Coronary artery (tissue), 2 donors: ENCODE measurements around the gene ZBED5.

Experiments used
- DNase-seq: peaks from one replicate; pipeline ENCODE4 v3.0.0-alpha.2; 2017; ENCODE audit warnings: low spot score
- H3K27ac ChIP-seq, 2 donors: fragments of 200-600 bp; sonication (generic); one replicate each; pipeline ENCODE4 v1.5.1; 2016 to 2019
- H3K4me3 ChIP-seq: fragments of 200-600 bp; sonication (generic); 2 replicates; pipeline ENCODE4 v1.5.1; 2016; ENCODE audit warnings: mild to moderate bottlenecking, moderate library complexity
- TF ChIP-seq, protein P1 (sequence below): fragments of 200-600 bp; sonication (generic); IDR thresholded peaks from one replicate; pipeline ENCODE4 v1.5.1; 2019; ENCODE audit warnings: antibody characterized with exemption

The ZBED5 gene

DNA sequence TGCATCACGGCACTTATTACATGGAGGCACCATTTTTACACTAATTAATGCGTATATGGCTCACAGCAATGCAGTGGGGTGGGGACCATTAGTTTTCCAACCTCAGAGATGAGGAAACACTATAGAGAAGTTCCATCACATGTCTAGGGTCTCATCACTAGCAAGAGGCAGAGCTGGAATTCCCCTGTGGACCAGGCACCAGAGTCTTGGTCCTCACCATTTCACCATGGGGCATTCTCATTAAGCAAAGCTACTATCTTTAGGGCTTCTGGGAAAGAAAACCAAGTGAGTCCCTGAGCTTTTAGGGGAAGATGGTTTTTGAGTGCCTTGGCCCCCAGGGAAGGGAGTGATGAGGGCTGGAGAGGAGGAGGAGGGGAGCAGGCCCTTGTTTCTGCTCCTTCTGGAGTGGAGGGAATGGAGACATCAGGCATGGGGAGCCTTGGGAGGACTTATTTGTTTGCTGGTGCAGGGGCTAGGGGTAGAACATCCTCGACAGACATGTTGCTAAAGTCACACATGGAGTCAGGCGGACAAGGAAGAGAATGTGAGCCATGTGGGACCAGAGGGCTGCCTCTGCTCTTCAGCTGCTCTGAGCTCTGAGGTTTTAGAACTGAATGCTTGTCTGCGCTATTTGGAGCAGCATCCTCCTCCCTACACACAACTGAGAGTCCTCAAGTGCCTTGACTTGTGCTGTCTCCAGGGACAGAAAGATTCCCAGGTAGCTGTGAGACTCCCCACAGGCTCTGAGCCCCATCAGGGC is 40.3 kb upstream of the ZBED5 start:
- no peak for DNase-seq
- Histone ChIP-seq H3K27ac (peak overlapping the region in 1 of 2 donors; percentile 95), H3K4me3 (no peak overlapping the region)
- TF ChIP-seq, protein P1, sequence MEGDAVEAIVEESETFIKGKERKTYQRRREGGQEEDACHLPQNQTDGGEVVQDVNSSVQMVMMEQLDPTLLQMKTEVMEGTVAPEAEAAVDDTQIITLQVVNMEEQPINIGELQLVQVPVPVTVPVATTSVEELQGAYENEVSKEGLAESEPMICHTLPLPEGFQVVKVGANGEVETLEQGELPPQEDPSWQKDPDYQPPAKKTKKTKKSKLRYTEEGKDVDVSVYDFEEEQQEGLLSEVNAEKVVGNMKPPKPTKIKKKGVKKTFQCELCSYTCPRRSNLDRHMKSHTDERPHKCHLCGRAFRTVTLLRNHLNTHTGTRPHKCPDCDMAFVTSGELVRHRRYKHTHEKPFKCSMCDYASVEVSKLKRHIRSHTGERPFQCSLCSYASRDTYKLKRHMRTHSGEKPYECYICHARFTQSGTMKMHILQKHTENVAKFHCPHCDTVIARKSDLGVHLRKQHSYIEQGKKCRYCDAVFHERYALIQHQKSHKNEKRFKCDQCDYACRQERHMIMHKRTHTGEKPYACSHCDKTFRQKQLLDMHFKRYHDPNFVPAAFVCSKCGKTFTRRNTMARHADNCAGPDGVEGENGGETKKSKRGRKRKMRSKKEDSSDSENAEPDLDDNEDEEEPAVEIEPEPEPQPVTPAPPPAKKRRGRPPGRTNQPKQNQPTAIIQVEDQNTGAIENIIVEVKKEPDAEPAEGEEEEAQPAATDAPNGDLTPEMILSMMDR, result no peak

DNA sequence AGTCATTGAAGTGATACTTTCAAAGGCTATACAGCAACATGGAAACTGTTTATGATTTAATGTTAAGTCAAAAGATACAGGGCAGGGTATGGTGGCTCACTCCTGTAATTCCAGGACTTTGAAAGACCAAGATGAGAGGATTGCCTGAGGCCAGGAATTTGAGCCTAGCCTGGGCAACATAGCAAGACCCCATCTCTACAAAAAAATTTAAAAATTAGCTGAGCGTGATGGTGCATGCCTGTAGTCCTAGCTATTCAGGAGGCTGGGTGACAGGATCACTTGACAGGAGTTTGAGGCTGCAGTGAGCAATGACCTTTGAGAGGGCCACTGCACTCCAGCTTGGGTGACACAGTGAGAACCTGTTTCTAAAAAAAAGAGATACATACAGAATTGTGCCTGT is 39.3 kb upstream of the ZBED5 start:
- DNase-seq, result no peak
- Histone ChIP-seq H3K27ac (no peak overlapping the region), H3K4me3 (no peak overlapping the region)
- TF ChIP-seq, protein P1, result no peak

DNA sequence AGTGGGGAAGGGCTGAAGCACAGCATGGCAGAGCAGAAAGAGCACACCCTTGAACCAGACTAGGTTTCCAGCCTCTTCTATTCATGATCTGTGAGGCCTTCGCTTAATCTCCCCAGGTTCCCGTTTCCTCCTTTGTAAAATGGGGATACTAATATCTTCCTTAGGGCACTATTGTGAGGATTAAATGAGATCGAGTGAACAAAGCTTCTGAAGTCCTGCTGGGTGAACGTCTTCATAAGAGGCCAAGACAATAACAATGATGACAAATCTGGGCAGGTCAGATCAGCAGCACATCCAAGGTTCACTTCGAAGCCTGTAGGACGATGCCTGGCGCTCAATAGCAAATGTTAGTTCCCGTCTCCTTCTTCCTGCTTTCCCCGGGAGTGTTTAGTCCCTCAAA is 38.6 kb upstream of the ZBED5 start:
- TF ChIP-seq, protein P1, result no peak
- Histone ChIP-seq H3K4me3 (no peak overlapping the region), H3K27ac (no peak overlapping the region)
- no peak for DNase-seq

- no peak overlapping the region for H3K4me3 ChIP-seq
- no peak for DNase-seq
- H3K27ac ChIP-seq, result no peak overlapping the region
- TF ChIP-seq, protein P1, result no peak
Measured at GRCh38 chr11:10895285-10895684, 37.4 kb upstream of the ZBED5 start.

DNA sequence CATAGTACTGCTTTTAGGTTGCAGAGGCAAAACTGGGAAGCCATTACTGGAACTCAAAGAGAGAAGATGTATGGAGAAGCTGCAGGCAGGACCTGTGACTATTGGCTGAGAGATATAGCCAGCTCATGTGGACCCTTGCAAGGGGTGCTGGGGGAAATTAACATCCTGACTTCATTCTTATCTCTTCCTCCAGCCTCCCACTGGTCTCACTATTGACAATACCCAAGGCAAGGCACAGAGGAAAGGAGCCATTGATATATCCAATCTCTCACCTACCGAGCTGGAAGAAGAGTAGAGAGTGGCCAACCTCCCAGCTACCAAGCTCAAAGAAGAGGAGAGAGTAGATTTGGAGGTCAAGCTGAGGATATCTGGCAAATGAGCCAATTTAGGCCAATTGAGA is 36.8 kb upstream of the ZBED5 start:
- no peak for DNase-seq
- H3K4me3 ChIP-seq, result no peak overlapping the region
- TF ChIP-seq, protein P1, result no peak
- H3K27ac ChIP-seq, result peak overlapping the region in 1 of 2 donors; percentile 30

DNA sequence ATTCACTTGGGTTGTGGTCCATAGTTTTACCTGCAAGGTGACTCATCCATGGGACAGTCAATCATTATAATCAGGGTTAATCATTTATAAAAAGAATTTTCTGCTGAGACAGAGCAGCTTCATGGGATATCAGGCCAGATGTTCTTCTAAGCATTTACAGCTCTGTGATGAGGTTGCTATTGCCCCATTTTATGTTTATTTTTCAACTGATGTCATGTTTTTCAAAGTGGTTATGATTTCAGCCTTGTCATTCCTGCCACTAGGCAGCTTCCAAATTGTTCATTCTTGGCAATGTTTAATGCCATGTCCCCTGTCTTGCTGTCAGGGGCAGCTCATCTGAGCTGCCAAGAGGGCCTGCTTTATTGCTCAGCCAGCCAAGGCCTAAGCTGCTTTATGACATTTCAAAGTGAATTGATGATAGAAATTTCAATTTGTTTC is 35.9 kb upstream of the ZBED5 start:
- H3K4me3 ChIP-seq, result no peak overlapping the region
- no peak for DNase-seq
- TF ChIP-seq, protein P1, result peak; percentile 23
- H3K27ac ChIP-seq, result peak overlapping the region; percentile 30 to 78

DNA sequence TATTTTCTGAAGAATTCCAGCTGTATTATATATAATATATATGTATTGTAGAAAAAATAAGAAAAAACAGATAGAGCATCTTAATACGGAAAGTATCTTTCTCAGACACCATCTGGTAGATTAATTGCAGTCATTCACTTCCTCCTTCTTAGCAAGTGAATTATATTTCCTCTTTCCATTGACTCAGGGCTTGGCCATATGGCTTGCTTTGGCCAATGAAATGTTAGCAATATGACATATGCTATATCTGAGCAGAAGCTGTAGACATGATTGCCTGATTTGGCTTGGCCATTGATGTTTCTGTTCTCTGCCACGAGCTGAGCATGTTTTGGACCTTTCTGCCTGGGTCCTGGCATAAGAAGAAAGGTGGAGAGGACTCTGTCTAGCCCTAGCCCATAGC is 34.4 kb upstream of the ZBED5 start:
- TF ChIP-seq, protein P1, result no peak
- DNase-seq, result no peak

More for the DNA sequence above, 34.4 kb upstream of the ZBED5 start:
- Histone ChIP-seq H3K27ac (no peak overlapping the region), H3K4me3 (no peak overlapping the region)
